Right forelimb (tissue), 1 donor: ENCODE data around the gene ZNF605.
"Not testable (repeated sequence)": the region's sequence is repeated elsewhere in the genome, so short reads cannot be mapped to it uniquely, and the experiment has no call there.

ENCODE experiments used
- DNase-seq: peaks from one replicate; pipeline ENCODE4 v3.0.0-alpha.2; 2018

Gene ZNF605

DNA sequence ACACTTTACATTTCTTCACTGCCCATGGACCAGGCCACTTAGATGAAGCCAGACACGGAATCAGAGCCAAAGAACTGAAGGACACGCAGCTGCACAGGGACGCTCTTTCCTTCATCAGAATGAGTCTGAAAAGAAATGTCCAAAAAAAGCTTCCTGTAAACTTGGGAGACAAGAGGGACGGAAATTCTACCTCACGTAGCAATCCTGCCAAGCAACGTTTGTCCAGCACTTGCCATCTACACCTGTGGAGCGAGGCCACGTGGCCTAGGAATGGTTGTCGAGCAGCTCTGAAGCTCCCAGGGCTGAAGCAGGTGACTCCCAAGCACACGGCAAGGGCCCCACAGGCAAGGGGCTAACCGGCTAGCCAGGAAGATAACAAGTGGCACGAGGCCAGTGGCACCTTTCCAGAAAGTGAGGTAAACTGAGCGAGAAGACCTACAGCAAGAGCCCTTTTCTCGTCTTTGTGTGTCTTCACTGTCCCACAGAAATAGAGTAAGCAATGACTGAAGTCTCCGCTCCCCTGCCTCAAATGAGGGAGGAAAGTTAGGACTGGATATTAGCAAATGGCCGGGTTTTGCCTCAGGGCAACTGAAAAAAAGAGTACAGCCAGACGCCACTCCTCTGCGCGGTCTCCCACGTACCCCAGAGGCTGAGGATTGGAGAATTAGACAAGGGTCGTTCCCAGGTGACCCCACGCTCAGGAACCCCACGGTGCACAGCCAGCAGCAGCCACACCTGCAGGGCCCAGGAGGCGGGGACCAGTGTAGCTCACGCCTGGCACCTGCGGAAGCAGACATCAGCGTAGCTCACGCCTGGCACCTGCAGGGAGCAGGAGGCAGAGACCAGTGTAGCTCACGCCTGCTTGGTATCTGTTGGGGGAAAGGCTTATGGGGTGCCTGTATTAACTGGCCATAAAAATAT is 7.7 kb downstream of the ZNF605 start:
- DNase-seq, result no peak

DNA sequence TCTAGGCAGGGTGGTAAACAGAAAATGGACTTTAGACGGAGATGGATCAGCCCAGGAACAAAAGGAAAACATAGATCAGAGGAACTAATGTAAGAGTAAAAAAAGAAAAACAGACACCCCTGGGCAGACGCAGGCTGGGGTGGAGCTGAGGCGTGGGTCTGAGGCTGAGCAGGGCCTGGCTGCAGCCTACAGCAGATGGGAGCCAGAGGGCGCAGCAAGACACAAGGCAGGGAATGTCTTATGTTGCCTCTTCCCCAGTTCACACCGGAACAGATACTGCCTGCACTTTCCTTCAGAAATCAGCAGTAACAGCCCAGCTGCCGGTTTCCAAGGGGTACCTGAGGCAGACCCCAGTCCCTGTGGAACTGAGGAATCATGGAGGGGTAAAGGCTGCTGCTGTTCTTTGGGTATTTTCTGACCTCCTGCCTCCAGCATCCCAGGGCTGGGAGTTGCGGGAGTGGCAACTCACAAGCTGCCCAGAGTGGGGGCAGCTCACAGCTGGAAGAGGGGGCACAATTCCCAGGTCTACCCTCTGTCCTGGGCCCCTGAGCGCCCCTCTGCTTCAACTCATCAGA is 9.8 kb downstream of the ZNF605 start:
- DNase-seq, result no peak

DNA sequence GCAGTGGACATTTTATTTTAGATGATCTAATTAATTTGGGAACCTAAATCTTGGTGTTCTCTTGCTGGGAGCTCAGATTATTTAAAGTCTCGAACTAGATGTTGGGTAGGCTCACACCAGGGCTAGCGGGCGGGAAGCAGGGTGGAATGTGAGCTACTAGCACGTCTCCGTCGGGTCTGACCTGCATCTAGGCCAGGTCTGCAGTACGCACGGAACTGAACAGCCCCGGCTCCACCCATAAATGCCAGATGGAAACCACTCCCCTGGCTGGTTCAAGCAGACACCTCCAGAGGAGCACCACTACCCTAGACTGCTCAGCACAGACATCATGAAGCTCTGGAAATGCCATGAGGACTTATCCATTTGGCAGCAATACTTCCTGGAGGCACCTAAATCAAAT is 10.3 kb downstream of the ZNF605 start:
- DNase-seq, result no peak

DNA sequence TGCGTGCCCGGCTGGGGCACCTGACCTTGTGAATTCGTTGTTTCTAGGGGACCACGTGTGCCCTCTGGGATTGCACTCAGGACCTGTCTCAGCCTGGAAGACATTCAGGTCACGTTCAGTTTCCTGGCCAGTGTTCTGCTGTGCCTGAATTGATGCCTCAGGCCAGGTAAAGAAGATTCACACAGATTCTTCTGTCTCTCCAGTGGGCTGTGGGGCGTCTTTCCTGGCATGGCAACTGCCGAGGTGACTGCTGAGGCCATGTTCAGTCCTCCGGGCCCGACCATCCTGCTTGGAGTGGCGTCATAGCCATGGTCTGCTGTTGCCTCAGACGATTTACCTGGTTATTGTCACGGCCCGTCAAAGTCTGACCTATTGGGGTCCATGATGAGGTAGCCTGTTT is 13.5 kb downstream of the ZNF605 start:
- DNase-seq, result no peak

DNA sequence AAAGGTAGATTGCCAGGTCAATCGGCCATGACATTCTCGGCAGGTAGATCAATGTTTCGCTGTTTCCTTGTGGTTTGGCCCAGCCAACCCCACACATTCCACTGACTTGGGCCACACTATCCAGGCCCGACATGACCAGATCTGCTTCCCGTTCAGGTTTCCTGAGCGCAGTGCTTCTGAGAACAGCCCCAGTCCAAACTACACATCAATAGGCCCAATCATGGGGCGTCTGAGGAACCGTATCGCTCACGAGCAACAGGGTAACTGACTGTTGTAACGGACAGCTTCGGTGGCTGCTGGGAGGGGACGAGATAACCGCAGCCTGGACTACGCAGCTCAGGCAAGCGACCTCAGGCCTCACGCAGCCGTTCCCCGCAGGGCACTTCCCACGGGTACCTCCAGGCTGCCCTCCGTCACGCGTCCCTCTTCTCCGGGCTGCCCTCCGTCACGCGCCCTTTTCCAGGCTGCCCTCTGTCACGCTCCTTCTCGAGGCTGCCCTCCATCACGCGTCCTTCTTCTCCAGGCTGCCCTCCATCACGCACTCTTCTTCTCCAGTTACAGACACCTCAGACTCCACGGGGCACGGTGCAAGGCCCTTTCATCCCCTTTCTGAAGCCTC is 14.7 kb downstream of the ZNF605 start:
- no peak for DNase-seq

DNA sequence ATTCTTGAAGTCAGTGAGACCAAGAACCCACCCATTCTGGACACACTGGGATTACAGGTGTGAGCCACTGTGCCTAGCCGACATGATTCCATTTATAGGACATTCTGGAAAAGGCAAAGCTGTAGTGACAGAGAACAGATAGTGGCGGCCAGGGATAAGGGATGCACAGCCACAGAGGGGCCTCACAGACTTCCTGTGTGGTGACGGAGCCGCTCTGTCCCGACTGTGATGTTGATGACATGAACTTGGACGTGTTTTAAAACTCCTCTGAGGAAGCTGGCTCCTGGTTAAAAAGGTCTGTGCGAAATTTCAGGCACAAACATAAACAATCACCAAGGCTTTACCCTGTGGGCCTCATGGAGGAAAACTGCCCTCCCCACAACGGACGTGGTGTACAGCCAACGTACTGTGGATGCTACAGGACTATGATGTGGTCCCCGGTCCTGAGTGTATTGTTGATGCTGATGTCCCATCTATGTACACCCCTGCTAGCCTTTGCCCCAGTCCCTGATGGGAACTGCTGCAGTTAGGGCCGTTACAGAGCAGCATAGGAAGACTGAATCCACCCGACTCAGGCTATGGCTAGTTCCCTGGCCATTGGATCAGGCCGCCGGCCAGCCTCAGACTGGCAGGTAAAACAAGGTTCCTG is 15.9 kb downstream of the ZNF605 start:
- no peak for DNase-seq

DNA sequence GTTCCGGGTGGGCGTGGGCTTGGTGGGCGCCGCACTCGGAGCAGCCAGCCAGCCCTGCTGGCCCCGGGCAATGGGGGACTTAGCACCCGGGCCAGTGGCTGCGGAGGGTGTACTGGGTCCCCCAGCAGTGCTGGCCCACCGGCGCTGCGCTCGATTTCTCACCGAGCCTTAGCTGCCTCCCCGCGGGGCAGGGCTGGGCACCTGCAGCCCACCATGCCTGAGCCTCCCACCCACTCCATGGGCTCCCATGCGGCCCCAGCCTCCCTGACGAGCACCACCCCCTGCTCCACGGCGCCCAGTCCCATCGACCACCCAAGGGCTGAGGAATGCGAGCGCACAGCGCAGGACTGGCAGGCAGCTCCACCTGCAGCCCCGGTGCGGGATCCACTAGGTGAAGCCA is 17.3 kb downstream of the ZNF605 start:
- DNase-seq, result not testable (repeated sequence)

DNA sequence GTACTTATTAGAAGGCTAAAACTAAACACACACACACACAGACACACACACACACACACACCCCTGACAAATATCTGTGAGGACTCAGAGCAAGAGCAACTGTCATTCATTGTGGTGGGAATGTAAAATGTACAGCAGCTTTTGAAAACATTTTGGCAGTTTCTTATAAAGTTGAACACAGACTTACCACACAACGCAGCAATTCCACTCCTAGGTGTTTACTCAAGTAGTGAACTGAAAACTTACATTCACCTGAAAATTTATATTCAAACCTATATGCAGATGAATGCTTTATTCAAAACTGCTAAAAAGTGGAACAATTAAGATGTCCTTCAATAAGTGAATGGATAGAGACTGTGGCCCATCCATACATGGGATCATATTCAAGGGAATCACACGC is 18.6 kb downstream of the ZNF605 start:
- DNase-seq, result no peak

DNA sequence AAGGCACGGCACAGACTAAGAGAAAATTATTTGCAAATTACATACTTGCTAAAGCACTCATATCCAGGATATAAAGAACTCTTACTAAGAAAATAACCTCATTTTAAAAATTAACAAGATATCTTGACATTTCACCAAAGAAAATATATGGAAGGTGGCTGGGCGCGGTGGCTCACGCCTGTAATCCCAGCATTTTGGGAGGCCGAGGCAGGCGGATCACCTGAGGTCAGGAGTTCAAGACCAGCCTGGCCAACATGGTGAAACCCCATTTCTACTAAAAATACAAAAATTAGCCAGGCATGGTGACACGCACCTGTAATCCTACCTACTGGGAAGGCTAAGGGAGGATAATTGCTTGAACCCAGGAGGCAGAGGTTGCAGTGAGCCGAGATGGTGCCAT is 19.2 kb downstream of the ZNF605 start:
- not testable (repeated sequence) for DNase-seq

DNA sequence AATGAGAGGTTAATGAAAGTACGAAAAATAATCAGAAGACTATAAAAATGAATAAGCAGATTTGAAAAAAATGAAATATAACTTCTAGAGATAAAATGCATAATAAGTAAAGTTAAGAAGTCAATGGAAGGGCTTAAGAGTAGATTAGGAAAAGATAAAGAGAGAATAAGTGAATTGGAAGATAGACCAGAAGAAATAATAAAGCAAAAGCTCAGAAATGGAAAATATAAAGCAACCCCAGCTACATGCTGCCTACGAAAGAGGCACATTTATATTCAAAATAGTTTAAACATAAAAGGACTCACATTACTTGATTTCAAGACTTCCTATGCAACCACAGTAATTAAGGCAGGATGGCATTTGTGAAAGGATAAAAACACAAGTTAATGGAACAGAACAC is 19.9 kb downstream of the ZNF605 start:
- DNase-seq, result no peak

DNA sequence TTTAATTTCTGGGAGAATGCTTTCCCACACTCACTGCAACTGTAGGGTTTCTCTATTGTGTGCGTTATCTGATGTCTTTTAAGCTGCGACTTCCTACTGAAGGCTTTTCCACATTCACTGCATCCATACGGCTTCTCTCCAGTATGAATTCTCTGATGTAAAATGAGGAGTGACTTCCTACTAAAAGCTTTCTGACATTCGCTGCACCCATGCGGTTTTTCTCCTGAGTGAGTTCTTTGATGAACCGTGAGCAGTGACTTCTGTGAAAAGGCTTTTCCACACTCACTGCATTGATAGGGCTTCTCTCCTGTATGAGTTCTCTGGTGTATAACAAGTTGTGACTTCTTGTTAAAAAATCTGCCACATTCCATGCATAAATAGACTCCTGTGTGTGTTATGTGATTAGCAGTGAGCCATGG is 29.7 kb downstream of the ZNF605 start:
- no peak for DNase-seq

DNA sequence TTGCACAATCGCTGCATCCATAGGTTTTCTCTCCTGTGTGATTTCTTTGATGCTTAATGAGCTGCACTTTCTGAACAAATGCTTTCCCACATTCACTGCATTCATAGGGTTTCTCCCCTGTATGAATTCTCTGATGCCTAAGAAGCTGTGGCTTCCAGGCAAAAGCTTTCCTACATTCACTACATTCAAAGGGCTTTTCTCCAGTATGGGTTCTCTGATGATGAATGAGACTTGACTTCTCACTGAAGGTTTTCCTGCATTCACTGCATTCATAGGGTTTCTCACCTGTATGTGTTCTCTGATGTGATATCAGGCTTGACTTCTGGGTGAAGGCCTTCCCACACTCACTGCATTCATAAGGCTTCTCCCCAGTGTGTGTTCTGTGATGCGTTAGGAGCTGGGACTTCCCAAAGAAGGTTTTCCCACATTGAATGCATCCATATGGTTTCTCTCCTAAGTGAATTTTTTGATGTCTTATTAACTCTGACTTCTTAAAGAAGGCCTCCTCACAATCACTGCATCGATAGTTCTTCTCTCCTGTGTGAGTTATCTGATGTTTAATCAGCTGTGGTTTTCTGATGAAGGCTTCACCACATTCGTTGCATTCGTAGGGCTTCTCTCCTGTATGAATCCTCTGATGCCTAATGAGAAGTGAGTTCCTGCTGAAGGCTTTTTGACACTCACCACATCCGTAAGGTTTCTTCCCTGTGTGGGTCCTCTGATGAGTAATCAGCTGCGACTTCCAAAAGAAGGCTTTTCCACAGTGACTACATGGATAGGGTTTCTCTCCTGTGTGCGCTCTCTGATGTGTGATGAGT is 30.3 kb downstream of the ZNF605 start:
- DNase-seq, result no peak

DNA sequence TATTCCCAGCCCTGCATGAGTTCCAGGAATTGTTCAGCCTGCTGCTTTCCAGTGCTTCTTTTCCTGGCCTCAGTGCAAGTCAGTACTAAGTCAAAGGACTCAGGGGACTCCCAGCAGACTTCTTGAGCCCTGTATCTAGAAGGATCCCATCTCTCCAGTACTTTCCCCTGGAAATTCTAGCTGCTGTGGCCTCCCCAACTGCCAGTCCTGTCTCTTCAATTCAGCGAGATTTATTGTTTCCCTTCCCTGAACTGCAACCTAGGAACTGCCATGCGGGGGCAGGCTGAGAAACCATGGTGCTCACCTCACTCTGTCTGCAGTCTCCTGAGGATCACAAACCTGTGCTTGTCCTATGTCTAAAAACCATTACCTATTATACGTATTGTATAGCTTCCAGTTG is 31.8 kb downstream of the ZNF605 start:
- DNase-seq, result no peak

DNA sequence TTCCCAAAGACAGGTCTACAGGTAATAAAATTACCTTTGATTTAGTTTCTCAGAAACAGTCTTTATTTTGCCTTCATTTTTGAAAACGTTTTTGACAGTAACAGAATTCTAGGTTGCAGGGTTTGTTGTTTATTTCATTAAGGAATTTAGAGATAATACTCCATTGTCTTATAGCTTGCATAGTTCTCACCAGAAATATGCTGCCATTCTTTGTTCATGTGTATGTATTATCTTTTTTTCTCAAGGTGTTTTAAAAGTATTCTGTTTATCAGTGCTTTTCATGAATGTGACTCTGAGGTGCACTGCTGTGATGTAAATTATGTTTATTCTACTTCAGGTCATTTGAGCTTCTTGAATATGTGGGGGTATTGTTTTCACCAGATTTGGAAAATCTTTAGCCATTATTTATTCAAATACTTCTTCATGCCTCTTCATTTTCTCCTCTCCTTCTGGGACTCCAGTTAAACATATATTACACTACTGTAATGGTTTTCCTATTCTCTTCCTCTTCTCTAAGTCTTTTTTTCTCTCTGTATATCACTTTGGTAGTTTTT is 32.7 kb downstream of the ZNF605 start:
- DNase-seq, result no peak

DNA sequence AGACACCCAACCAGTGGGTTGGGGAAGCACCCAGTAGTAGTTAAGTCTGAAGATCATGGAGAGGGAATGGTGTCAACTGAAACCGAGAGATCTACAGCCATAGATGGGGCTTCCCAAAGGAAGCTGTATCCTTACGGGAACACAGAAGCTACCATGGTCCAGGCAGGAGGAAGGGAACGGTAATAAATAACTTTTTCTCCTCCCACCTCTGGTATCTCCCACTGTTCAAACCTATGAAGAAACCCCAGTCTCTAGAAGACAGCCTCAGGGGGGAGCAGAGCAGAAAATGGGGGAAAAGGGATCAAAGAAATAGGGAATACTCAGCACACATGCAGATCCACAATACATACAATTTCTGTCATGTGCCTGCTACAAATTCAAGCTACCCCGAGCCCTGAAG is 33.4 kb downstream of the ZNF605 start:
- no peak for DNase-seq

DNA sequence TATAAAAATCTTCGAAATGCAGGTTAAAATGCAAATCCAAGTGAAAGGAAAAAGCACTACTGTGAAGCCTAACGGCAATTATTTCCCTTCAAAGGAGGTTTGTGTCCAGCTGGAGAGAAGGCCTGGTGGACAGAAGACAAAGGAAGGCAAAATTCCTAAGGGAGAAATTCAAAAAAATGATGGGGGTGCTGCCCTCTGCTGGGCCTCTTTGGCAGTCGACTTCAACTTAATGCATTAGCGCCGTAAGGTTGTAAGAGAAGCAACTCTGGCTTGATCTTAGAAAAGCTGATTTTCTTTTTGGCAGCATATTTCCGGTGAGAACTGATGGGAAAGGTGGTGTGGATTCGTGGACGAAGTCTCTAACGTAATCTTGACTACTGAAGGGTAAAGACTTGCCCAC is 34.4 kb downstream of the ZNF605 start:
- no peak for DNase-seq

DNA sequence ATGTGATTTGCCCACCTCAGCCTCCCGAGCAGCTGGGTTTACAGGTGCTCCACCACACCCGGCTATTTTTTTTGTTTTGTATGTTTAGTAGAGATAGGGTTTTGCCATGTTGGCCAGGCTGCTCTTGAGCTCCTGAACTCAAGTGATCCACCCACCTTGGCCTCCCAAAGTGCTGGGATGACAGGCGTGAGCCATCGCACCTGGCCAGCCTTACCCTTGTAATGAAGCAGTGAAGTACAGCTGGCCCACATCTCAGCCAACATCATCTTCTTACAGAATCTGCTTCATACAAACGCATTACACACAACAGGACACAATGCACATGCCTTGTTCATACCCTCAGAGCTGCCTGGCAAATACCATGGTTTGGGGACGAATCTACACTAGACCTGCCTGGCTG is 37.4 kb downstream of the ZNF605 start:
- DNase-seq, result no peak

DNA sequence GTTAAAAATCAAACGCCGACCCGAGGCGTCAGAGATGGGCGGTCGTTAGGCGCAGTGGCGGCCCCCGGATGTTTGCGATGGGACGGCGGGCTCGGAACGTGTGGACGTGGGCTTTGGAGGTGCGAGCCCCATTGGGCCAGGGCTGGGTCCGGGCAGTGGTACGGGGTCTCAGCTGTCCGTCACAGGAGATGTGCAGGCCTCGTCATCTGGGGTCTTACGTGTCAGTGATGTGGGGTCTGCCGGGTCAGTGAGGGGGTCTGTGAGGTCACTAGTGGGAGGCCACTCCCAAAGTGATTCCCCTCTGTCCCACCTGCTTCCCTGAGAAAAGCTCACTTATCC is 47.1 kb downstream of the ZNF605 start:
- no peak for DNase-seq

DNA sequence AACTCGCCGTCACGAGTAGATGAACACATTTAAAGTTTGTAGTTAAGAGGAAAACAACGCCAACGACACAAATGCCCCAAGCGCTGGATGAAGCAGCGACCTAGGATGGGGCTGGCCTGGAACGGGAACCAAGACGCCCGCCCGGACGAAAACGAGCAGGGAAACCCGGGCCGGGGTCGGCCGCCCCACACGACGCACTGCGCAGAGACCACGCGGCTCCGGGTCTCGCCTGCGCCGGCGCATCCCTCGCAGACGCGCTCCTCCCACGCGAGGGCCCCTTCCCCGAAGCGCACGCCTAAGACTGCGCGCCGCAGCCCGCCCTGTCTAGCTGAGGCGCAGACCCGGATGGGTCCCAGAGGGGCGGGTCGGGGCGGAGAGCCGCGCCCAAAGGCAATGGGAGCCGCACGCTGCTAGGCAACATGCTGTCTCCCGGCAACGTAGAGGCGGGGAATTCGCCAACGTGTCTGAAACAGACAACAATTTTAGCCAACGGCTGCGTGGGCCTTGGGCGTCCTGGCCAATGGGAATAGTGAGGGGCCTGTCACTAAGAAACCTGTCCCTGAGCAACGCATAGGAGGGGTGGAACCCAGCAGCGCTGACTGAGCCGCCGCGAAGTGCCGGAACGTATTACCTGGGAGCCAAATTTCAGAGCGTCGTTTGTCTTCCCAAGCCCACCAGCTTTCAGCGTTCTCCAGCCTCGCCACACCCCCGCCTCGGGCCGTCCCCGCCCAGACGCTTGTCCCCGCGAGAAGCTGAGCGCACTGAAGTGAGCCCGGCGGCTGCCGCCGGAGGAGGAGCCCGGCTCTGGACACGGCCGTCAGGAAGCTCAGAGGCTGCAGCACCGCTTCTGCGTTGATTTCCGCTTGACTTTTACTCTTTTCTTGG is 47.7 kb downstream of the ZNF605 start:
- peak; percentile 95 for DNase-seq

DNA sequence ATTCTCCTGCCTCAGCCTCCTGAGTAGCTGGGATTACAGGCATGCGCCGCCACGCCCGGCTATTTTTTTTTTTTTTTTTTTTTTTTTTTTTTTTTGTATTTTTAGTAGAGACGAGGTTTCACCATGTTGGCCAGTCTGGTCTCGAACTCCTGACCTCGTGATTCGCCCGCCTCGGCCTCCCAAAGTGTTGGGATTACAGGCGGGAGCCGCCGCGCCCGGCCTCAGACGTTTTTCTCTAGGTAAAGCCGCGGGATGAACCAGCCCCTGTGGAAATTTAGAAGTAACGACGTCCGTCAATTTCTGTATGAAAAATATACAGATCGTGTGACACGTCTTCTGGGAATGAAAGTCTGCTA is 48.3 kb downstream of the ZNF605 start:
- not testable (repeated sequence) for DNase-seq

DNA sequence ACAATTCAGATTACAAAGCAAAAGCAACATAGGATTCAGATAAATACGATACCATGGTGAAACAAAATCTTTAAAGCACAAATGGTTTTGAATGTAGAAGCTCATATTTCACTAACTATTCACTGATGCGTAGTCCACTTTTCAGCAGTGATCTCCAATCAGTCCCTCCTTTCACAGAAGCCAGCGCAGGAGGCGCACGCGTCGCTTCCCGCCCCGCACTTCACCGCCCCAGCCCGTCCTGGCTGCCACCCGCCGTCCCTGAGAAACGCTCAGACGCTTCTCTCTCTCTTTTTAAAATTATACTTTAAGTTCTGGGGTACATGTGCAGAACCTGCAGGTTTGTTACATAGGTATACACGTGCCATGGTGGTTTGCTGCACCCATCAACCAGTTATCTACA is 48.9 kb downstream of the ZNF605 start:
- no peak for DNase-seq
